ENCODE data around the gene DCBLD2. TPM values are rescaled to one million over a fixed set of nuclear protein-coding genes. Genes with fewer than 3 reads are reported as not detected.

The DCBLD2 gene
- total and polyA plus RNA-seq, 2 of the 13 experiments (the other 11 are each of a cell fraction or from before 2014, with no cell fraction given), result 43.8 to 56.9 TPM

DNA sequence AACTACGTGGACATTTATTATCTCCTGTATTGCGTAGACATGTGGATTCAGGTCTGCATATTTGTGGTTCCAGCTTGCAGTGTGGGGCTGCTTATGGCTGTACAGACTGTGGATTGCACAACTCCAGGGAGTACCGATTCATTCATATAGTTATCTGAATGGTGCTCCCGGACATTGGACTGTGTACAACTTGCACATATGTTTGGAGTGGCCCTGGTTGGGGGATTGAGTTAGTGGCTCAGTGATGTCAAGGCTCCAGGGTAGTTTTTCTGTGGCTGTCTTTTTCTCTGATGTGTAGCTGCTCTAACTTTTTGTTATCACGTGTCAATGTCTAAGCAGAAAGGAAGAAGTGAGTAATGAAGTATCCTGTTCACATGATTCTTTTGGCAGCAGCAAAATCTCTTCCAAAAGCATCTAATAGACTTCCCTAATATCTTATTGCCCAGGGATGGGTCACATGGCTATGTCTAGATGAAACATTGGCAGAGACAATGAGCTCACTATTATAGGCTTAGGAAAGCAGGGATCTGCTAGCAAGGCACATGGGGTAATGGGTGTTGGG, 122.6 kb downstream of the DCBLD2 start (continued):
- TF ChIP-seq, protein P1, sequence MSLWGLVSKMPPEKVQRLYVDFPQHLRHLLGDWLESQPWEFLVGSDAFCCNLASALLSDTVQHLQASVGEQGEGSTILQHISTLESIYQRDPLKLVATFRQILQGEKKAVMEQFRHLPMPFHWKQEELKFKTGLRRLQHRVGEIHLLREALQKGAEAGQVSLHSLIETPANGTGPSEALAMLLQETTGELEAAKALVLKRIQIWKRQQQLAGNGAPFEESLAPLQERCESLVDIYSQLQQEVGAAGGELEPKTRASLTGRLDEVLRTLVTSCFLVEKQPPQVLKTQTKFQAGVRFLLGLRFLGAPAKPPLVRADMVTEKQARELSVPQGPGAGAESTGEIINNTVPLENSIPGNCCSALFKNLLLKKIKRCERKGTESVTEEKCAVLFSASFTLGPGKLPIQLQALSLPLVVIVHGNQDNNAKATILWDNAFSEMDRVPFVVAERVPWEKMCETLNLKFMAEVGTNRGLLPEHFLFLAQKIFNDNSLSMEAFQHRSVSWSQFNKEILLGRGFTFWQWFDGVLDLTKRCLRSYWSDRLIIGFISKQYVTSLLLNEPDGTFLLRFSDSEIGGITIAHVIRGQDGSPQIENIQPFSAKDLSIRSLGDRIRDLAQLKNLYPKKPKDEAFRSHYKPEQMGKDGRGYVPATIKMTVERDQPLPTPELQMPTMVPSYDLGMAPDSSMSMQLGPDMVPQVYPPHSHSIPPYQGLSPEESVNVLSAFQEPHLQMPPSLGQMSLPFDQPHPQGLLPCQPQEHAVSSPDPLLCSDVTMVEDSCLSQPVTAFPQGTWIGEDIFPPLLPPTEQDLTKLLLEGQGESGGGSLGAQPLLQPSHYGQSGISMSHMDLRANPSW (CRISPR knock-in tag; IDR thresholded peaks at IDR 0.05; ENCODE audit: borderline replicate concordance), result no peak
- TF ChIP-seq ZNF749 (CRISPR knock-in tag; IDR thresholded peaks at IDR 0.05; ENCODE audit: borderline replicate concordance) (peak; percentile 54; the same call in 1 of the 2 replicates), PTBP1 (IDR thresholded peaks at IDR 0.05; ENCODE audit: low read depth, low read length, poor library complexity, severe bottlenecking) (no peak), ZNF326 (CRISPR knock-in tag; IDR thresholded peaks at IDR 0.05; ENCODE audit: borderline replicate concordance) (no peak), ZMYM3 (CRISPR knock-in tag; IDR thresholded peaks at IDR 0.05) (peak; percentile 81), ETV5 (CRISPR knock-in tag; IDR thresholded peaks at IDR 0.05; ENCODE audit: borderline replicate concordance) (peak; percentile 61), HMG20B (CRISPR knock-in tag; conservative IDR thresholded peaks at IDR 0.05) (peak; percentile 69), FOXK1 (CRISPR knock-in tag; IDR thresholded peaks at IDR 0.05; ENCODE audit: borderline replicate concordance, low read depth) (peak; percentile 43; the same call in 1 of the 2 replicates), ZFAT (CRISPR knock-in tag; conservative IDR thresholded peaks at IDR 0.05) (no peak), ZNF557 (CRISPR knock-in tag; IDR thresholded peaks at IDR 0.05) (peak; percentile 37; the same call in 1 of the 2 replicates), ZNF605 (CRISPR knock-in tag; IDR thresholded peaks at IDR 0.05) (no peak), ZFP1 (CRISPR knock-in tag; IDR thresholded peaks at IDR 0.05) (0 out of 2 replicates have a peak, but pooled peaks have one; percentile 34), GLI4 (CRISPR knock-in tag; IDR thresholded peaks at IDR 0.05; ENCODE audit: borderline replicate concordance) (no peak), ZNF75D (CRISPR knock-in tag; IDR thresholded peaks at IDR 0.05; ENCODE audit: borderline replicate concordance) (no peak), MAFF (IDR thresholded peaks at IDR 0.05; ENCODE audit: low read depth, low read length) (no peak), MED1 (CRISPR knock-in tag; IDR thresholded peaks at IDR 0.05) (peak; percentile 84), CCDC6 (CRISPR knock-in tag; IDR thresholded peaks at IDR 0.05) (no peak; the same call in 1 of the 2 replicates), BCL6 (CRISPR knock-in tag; IDR thresholded peaks at IDR 0.05) (peak; percentile 79), ZBTB21 (CRISPR knock-in tag; IDR thresholded peaks at IDR 0.05) (0 out of 2 replicates have a peak, but pooled peaks have one; percentile 12), ZNF589 (CRISPR knock-in tag; conservative IDR thresholded peaks at IDR 0.05) (no peak)
- TF ChIP-seq, protein P2, sequence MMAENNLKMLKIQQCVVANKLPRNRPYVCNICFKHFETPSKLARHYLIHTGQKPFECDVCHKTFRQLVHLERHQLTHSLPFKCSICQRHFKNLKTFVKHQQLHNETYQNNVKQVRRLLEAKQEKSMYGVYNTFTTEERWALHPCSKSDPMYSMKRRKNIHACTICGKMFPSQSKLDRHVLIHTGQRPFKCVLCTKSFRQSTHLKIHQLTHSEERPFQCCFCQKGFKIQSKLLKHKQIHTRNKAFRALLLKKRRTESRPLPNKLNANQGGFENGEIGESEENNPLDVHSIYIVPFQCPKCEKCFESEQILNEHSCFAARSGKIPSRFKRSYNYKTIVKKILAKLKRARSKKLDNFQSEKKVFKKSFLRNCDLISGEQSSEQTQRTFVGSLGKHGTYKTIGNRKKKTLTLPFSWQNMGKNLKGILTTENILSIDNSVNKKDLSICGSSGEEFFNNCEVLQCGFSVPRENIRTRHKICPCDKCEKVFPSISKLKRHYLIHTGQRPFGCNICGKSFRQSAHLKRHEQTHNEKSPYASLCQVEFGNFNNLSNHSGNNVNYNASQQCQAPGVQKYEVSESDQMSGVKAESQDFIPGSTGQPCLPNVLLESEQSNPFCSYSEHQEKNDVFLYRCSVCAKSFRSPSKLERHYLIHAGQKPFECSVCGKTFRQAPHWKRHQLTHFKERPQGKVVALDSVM (CRISPR knock-in tag; IDR thresholded peaks at IDR 0.05), result no peak
- TF ChIP-seq, protein P3, sequence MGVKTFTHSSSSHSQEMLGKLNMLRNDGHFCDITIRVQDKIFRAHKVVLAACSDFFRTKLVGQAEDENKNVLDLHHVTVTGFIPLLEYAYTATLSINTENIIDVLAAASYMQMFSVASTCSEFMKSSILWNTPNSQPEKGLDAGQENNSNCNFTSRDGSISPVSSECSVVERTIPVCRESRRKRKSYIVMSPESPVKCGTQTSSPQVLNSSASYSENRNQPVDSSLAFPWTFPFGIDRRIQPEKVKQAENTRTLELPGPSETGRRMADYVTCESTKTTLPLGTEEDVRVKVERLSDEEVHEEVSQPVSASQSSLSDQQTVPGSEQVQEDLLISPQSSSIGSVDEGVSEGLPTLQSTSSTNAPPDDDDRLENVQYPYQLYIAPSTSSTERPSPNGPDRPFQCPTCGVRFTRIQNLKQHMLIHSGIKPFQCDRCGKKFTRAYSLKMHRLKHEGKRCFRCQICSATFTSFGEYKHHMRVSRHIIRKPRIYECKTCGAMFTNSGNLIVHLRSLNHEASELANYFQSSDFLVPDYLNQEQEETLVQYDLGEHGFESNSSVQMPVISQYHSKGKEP (CRISPR knock-in tag; IDR thresholded peaks at IDR 0.05), result no peak
- TF ChIP-seq, protein P4, sequence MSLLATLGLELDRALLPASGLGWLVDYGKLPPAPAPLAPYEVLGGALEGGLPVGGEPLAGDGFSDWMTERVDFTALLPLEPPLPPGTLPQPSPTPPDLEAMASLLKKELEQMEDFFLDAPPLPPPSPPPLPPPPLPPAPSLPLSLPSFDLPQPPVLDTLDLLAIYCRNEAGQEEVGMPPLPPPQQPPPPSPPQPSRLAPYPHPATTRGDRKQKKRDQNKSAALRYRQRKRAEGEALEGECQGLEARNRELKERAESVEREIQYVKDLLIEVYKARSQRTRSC (CRISPR knock-in tag; IDR thresholded peaks at IDR 0.05; ENCODE audit: low read depth), result no peak

Data from HepG2 (cell line).